ENCODE results near the gene PRKX.

GRCh38 chrX:3680459-3680858, 33.0 kb downstream of the PRKX start:
- TF ChIP-seq TOX (CRISPR knock-in tag; IDR thresholded peaks at IDR 0.05; ENCODE audit: borderline replicate concordance) (no peak), ISL1 (CRISPR knock-in tag; IDR thresholded peaks at IDR 0.05) (no peak), ZNF8 (CRISPR knock-in tag; IDR thresholded peaks at IDR 0.05) (no peak), POU6F1 (CRISPR knock-in tag; IDR thresholded peaks at IDR 0.05; ENCODE audit: borderline replicate concordance, low read depth) (no peak), BACH2 (CRISPR knock-in tag; IDR thresholded peaks at IDR 0.05; ENCODE audit: borderline replicate concordance) (no peak), ARNTL (CRISPR knock-in tag; IDR thresholded peaks at IDR 0.05; ENCODE audit: borderline replicate concordance, low read depth) (no peak), TSHZ2 (CRISPR knock-in tag; IDR thresholded peaks at IDR 0.05) (no peak), GLIS3 (CRISPR knock-in tag; IDR thresholded peaks at IDR 0.05) (no peak), CSDC2 (CRISPR knock-in tag; IDR thresholded peaks at IDR 0.05) (no peak), PATZ1 (CRISPR knock-in tag; IDR thresholded peaks at IDR 0.05; ENCODE audit: borderline replicate concordance) (no peak), CSRNP3 (CRISPR knock-in tag; IDR thresholded peaks at IDR 0.05) (no peak)
